Gastrocnemius medialis (tissue), 4 donors: ENCODE results near the gene FGFRL1. TPM values are rescaled to one million over a fixed set of nuclear protein-coding genes. Genes with fewer than 3 reads are reported as not detected.

Source experiments
- ATAC-seq, 2 donors: fragments of 150-250 bp; one replicate each; pipeline ENCODE4 v1.9.1; 2016
- DNase-seq, 2 donors: peaks; one replicate each; pipeline ENCODE4 v3.0.0-alpha.2; 2019
- H3K27ac ChIP-seq, 4 donors: fragments of 200-600 bp; sonication (generic); 1 replicate in 1 of 4; 2 replicates in 3 of 4; pipeline ENCODE4 v1.5.1; 2016 to 2018; ENCODE audit warnings: mild to moderate bottlenecking in 2 of 4, moderate library complexity in 1 of 4
- H3K27me3 ChIP-seq, 3 donors: fragments of 200-600 bp; sonication (generic) in 2 of 3; 1 replicate in 1 of 3; 2 replicates in 2 of 3; pipeline versions ENCODE4 v1.5.1 to v1.6.0; 2016 to 2019; ENCODE audit warnings: mild to moderate bottlenecking in 1 of 3, moderate library complexity in 1 of 3
- H3K36me3 ChIP-seq, 2 donors: fragments of 200-600 bp; sonication (generic) in 1 of 2; one replicate each; pipeline ENCODE4 v1.5.1; 2017 to 2018
- H3K4me1 ChIP-seq, 2 donors: fragments of 200-600 bp; sonication (generic) in 1 of 2; one replicate each; pipeline ENCODE4 v1.5.1; 2016 to 2017; ENCODE audit warnings: mild to moderate bottlenecking in 2 of 2
- H3K4me3 ChIP-seq, 4 donors: fragments of 200-600 bp; sonication (generic) in 3 of 4; 1 replicate in 1 of 4; 2 replicates in 3 of 4; pipeline ENCODE4 v1.5.1; 2016 to 2019; ENCODE audit warnings: mild to moderate bottlenecking in 2 of 4
- H3K9me3 ChIP-seq, 3 donors: fragments of 200-600 bp; sonication (generic) in 2 of 3; 1 replicate in 1 of 3; 2 replicates in 2 of 3; pipeline ENCODE4 v1.5.1; 2016 to 2019
- CTCF ChIP-seq, 5 experiments: fragments of 450-650 bp in 3 of 5; fragments of 200-600 bp in 2 of 5; sonication (generic) in 2 of 5; IDR thresholded peaks in 4 of 5; conservative IDR thresholded peaks in 1 of 5; 1 replicate in 4 of 5; 2 replicates in 1 of 5; pipeline ENCODE4 v1.5.1; 2016 to 2019; ENCODE audit warnings: antibody characterized with exemption in 5 of 5, mild to moderate bottlenecking in 3 of 5, moderate library complexity in 3 of 5
- POLR2A ChIP-seq, 2 donors: fragments of 450-650 bp; IDR thresholded peaks; one replicate each; pipeline ENCODE4 v1.6.1; 2017; ENCODE audit warnings: antibody characterized with exemption in 2 of 2, mild to moderate bottlenecking in 2 of 2, moderate library complexity in 2 of 2
- in situ Hi-C, 4 donors: fragments of 200-750 bp; cut with MboI; loops; one replicate each; pipeline versions ENCODE4 v1.15.0 to v1.8.0; 2017; ENCODE audit warnings: low sequenced_read_pairs in 4 of 4
- intact Hi-C: fragments of 100-400 bp; cut with DNase I; formaldehyde crosslinking; loops from one replicate; pipeline ENCODE4 v1.15.1; 2023; ENCODE audit warnings: low total_unique reads
- total RNA-seq, 4 donors: library from RNA; depleted of rRNA; stranded (reverse); fragments of >200 nt; gene quantifications; one replicate each; pipeline versions ENCODE4 v1.1.0 to v1.2.3, GENCODE V29; 2016

The FGFRL1 gene
- total RNA-seq, 4 donors from 2014 or later = 10.4 to 32.4 (median 15.2) TPM

GRCh38 chr4:985123-985830, 26.1 kb upstream of the FGFRL1 start:
- peaks cover 0 to 6% of the 10 kb centered on the region in 2 donors for H3K36me3 ChIP-seq
- in situ Hi-C loops (no loop called here), intact Hi-C loops (loop anchor here (5.0 kb wide), 1 partner anchor 53 kb away; the partner anchor contains the start of genes GAK and TMEM175)

GRCh38 chr4:986428-986878, 25.0 kb upstream of the FGFRL1 start:
- no peak for DNase-seq
- intact Hi-C loops = loop anchor here (5.0 kb wide), 1 partner anchor 54 kb away; the partner anchor contains the start of genes GAK and TMEM175
- peak overlapping the region; percentile 26 to 64 (median 53) for H3K27ac ChIP-seq
- H3K36me3 ChIP-seq = peaks cover 0 to 11% of the 10 kb centered on the region in 2 donors
- H3K4me1 ChIP-seq = peaks cover 14 to 22% of the 10 kb centered on the region in 2 donors
- no peaks in the 10 kb centered on the region for H3K9me3 ChIP-seq
- in situ Hi-C loops = no loop called here
- H3K4me3 ChIP-seq = peak overlapping the region; percentile 57 to 80 (median 63)
- TF ChIP-seq CTCF (IDR thresholded peaks at IDR 0.05 in 4 of 5, conservative IDR thresholded peaks at IDR 0.05 in 1 of 5) = no peak
- TF ChIP-seq POLR2A (IDR thresholded peaks at IDR 0.05) = no peak
- H3K27me3 ChIP-seq = no peaks in the 10 kb centered on the region
- peak; percentile 16 to 32 for ATAC-seq

More at GRCh38 chr4:985123-985830, 26.1 kb upstream of the FGFRL1 start:
- Histone ChIP-seq H3K4me1 (peaks cover 14 to 22% of the 10 kb centered on the region in 2 donors), H3K4me3 (peak overlapping the region; percentile 7 to 42 (median 28)), H3K9me3 (no peaks in the 10 kb centered on the region), H3K27ac (peak overlapping the region in 1 of 4 donors; percentile 42), H3K27me3 (no peaks in the 10 kb centered on the region)
- ATAC-seq (peak; percentile 31 to 41), DNase-seq (peak; percentile 28 to 58)
- TF ChIP-seq POLR2A (IDR thresholded peaks at IDR 0.05) (no peak), CTCF (IDR thresholded peaks at IDR 0.05 in 4 of 5, conservative IDR thresholded peaks at IDR 0.05 in 1 of 5) (no peak)

GRCh38 chr4:986879-987623, 24.4 kb upstream of the FGFRL1 start, which contains the start of gene IDUA:
TSS of gene IDUA (plus strand) at chr4:987044. CDS start at chr4:987085, 41 bp downstream.
- TF ChIP-seq POLR2A (IDR thresholded peaks at IDR 0.05) (no peak), CTCF (IDR thresholded peaks at IDR 0.05 in 4 of 5, conservative IDR thresholded peaks at IDR 0.05 in 1 of 5) (peak in 3 of 5 experiments; percentile 33 to 39 (median 37))
- in situ Hi-C loops (no loop called here), intact Hi-C loops (loop anchor here (5.0 kb wide), 1 partner anchor 55 kb away; the partner anchor contains the start of genes GAK and TMEM175)
- Histone ChIP-seq H3K27ac (peak within 1 kb of the TSS; percentile 26 to 64 (median 53)), H3K4me1 (peaks cover 14 to 22% of the 10 kb centered on the region in 2 donors), H3K9me3 (no peaks in the 10 kb centered on the region), H3K36me3 (peaks cover 0 to 11% of the 10 kb centered on the region in 2 donors), H3K27me3 (no peaks in the 10 kb centered on the region), H3K4me3 (peak within 1 kb of the TSS; percentile 57 to 80 (median 63))
- DNase-seq (peak; percentile 48 to 51), ATAC-seq (peak; percentile 70 to 78)

DNA sequence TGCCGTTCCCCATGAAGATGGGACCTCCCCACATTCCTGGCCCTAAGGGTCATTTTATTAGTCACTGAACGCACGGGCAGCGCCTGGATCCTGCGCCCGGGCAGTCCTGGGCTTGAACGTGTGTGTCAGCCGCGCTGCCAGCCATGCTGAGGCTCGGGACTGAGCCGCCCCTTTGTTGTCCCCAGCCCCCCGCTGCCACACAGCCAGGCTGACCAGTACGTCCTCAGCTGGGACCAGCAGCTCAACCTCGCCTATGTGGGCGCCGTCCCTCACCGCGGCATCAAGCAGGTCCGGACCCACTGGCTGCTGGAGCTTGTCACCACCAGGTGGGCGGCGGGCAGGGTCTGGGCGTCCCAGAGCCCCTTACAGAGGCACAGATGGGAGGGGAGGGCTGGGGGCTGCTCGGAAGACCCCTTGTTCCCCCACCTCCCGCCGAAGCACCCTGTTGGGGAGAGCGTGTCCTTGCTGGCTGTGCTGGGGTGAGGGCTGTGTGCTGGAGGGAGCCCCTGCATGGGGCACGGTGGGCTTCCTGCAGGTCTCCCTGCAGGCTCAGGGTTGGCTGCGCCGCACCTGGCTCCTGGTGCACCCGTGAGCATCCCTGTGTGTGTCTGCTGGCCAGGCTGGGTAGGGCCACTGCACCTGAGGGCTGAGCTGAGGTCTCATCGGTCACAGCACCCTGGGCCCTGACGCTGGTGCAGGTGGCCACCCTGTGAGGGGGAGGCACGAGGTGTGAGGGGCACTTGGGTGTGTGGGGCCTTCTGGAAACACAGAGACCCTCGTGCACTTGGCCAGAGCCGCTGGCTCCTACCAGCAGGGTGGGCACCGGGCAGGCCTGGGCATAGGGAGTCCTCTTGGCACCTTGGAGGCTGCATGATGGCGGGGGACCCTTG, 23.6 kb upstream of the FGFRL1 start:
- intact Hi-C loops (loop anchor here (5.0 kb wide), 1 partner anchor 56 kb away; the partner anchor contains the start of genes GAK and TMEM175), in situ Hi-C loops (no loop called here)
- Histone ChIP-seq H3K27me3 (no peaks in the 10 kb centered on the region), H3K9me3 (no peaks in the 10 kb centered on the region), H3K36me3 (peaks cover 0 to 11% of the 10 kb centered on the region in 2 donors), H3K4me3 (peak overlapping the region; percentile 57 to 80 (median 63)), H3K4me1 (peaks cover 14 to 22% of the 10 kb centered on the region in 2 donors), H3K27ac (no peak overlapping the region)
- ATAC-seq = no peak
- no peak for TF ChIP-seq POLR2A (IDR thresholded peaks at IDR 0.05)
- no peak for TF ChIP-seq CTCF (IDR thresholded peaks at IDR 0.05 in 4 of 5, conservative IDR thresholded peaks at IDR 0.05 in 1 of 5)
- DNase-seq = no peak
